DMS53 (cell line): Measurements from ENCODE around the gene REM2.

Experiments
- DNase-seq: peaks from one replicate; lab custom pipeline; 2025; lab: John Stamatoyannopoulos, UW

REM2 gene

GRCh38 chr14:22875003-22875747 is 7.8 kb upstream of the REM2 start:
- no peak for DNase-seq

GRCh38 chr14:22875748-22876319 is 7.2 kb upstream of the REM2 start:
- DNase-seq, result no peak

- DNase-seq, result no peak
Measured at GRCh38 chr14:22877000-22877501, 6.0 kb upstream of the REM2 start.

GRCh38 chr14:22878271-22879246 is 4.5 kb upstream of the REM2 start:
- DNase-seq, result no peak

GRCh38 chr14:22882064-22882463 is 958 bp upstream of the REM2 start:
- DNase-seq, result no peak

- peak; percentile 82 for DNase-seq
Measured at GRCh38 chr14:22882529-22883172, 371 bp upstream of the REM2 start.

GRCh38 chr14:22884076-22884737 is 1.2 kb downstream of the REM2 start:
- DNase-seq, result no peak

GRCh38 chr14:22884738-22885523 is 1.9 kb downstream of the REM2 start:
- DNase-seq, result peak; percentile 17

- no peak for DNase-seq
Measured at GRCh38 chr14:22885975-22886374, 3.0 kb downstream of the REM2 start.

GRCh38 chr14:22886500-22887259 is 3.7 kb downstream of the REM2 start:
- peak; percentile 90 for DNase-seq

- peak; percentile 91 for DNase-seq
Measured at GRCh38 chr14:22887260-22887989, 4.4 kb downstream of the REM2 start.

GRCh38 chr14:22887990-22888378 is 5.0 kb downstream of the REM2 start:
- no peak for DNase-seq

GRCh38 chr14:22888662-22889061 is 5.6 kb downstream of the REM2 start:
- DNase-seq, result no peak

GRCh38 chr14:22890416-22890815 is 7.4 kb downstream of the REM2 start:
- no peak for DNase-seq

- no peak for DNase-seq
Measured at GRCh38 chr14:22892488-22892887, 9.5 kb downstream of the REM2 start.

- no peak for DNase-seq
Measured at GRCh38 chr14:22893706-22894105, 10.7 kb downstream of the REM2 start.

GRCh38 chr14:22895402-22895801 is 12.4 kb downstream of the REM2 start:
- no peak for DNase-seq

- DNase-seq, result no peak
Measured at GRCh38 chr14:22896356-22896755, 13.3 kb downstream of the REM2 start.

- DNase-seq, result peak; percentile 58
Measured at GRCh38 chr14:22896760-22897159, 13.7 kb downstream of the REM2 start.
